ENCODE measurements around the gene MGAT5B. TPM values are rescaled to one million over a fixed set of nuclear protein-coding genes. Genes with fewer than 3 reads are reported as not detected.

Gene MGAT5B
- total and polyA plus RNA-seq, 2 donors (not counting 1 experiment from before 2014, with no cell fraction given): 0.15 to 37.8 TPM

GRCh38 chr17:76888661-76889060 lies 20.5 kb downstream of the MGAT5B start:
- POLR2A ChIA-PET: no interaction called here
- no peaks in the 10 kb centered on the region for H3K4me1 Mint-ChIP-seq
- H3K27ac Mint-ChIP-seq: no peak overlapping the region
- Histone ChIP-seq H3K4me2 (replicated peaks; ENCODE audit: low read depth, low read length, poor library complexity, severe bottlenecking) (no peak overlapping the region), H3K4me1 (ENCODE audit: control insufficient read depth in 2 of 2, insufficient read depth in 2 of 2, low read length in 2 of 2) (no peaks in the 10 kb centered on the region), H3K4me3 (ENCODE audit: control extremely low read depth in 1 of 5, extremely low read depth in 1 of 5, insufficient read depth in 1 of 5, low read depth in 2 of 5, low read length in 4 of 5) (no peak overlapping the region), H3K36me3 (replicated peaks in 1 of 2; ENCODE audit: control extremely low read depth in 1 of 2, control insufficient read depth in 1 of 2, extremely low read depth in 1 of 2, insufficient read depth in 2 of 2, low read length in 1 of 2) (no peaks in the 10 kb centered on the region), H2AFZ (ENCODE audit: insufficient read depth, low read depth, low read length, poor library complexity, severe bottlenecking) (no peak overlapping the region), H3K27ac (ENCODE audit: low read length in 2 of 2) (no peak overlapping the region), H3K9me3 (ENCODE audit: control extremely low read depth in 1 of 3, control insufficient read depth in 2 of 3, insufficient read depth in 1 of 3, low read length in 2 of 3) (peaks cover 0 to 4% (median 0%) of the 10 kb centered on the region in 3 donors), H3K9ac (ENCODE audit: low read length) (no peak overlapping the region), H3K79me2 (ENCODE audit: control insufficient read depth, insufficient read depth, low read length) (no peaks in the 10 kb centered on the region), H4K20me1 (ENCODE audit: control insufficient read depth, insufficient read depth, low read length, poor library complexity, severe bottlenecking) (no peaks in the 10 kb centered on the region), H3K27me3 (replicated peaks in 1 of 4; ENCODE audit: control extremely low read depth in 1 of 4, control insufficient read depth in 3 of 4, insufficient read depth in 4 of 4, low read length in 3 of 4) (no peaks in the 10 kb centered on the region)
- no peak for DNase-seq
- CTCF ChIA-PET: interaction anchor here (1.1 kb wide), 1 partner anchor 168 kb away, joined by 3 read pairs; no protein-coding TSS in a partner anchor
- no peak for ATAC-seq (ENCODE audit: low read depth)
- H3K9me3 Mint-ChIP-seq (ENCODE audit: insufficient read depth): no peaks in the 10 kb centered on the region
- WGBS (ENCODE audit: insufficient coverage): 91% methylated on average over 14 of the region's 14 CpGs
- intact Hi-C loops (cut with micrococcal nuclease): no loop called here
- TF ChIP-seq CTCF (IDR thresholded peaks at IDR 0.05) (no peak), EZH2 (IDR thresholded peaks at IDR 0.05; ENCODE audit: borderline replicate concordance, insufficient read depth, low read depth, low read length, poor library complexity, severe bottlenecking) (no peak)
- peaks cover 10% of the 10 kb centered on the region for H3K27me3 Mint-ChIP-seq
- no peak overlapping the region for H3K4me3 Mint-ChIP-seq

GRCh38 chr17:76889323-76889722 lies 21.1 kb downstream of the MGAT5B start:
- Histone ChIP-seq H3K9me3 (ENCODE audit: control extremely low read depth in 1 of 3, control insufficient read depth in 2 of 3, insufficient read depth in 1 of 3, low read length in 2 of 3) (peaks cover 0 to 4% (median 0%) of the 10 kb centered on the region in 3 donors), H3K36me3 (replicated peaks in 1 of 2; ENCODE audit: control extremely low read depth in 1 of 2, control insufficient read depth in 1 of 2, extremely low read depth in 1 of 2, insufficient read depth in 2 of 2, low read length in 1 of 2) (no peaks in the 10 kb centered on the region), H3K27me3 (replicated peaks in 1 of 4; ENCODE audit: control extremely low read depth in 1 of 4, control insufficient read depth in 3 of 4, insufficient read depth in 4 of 4, low read length in 3 of 4) (no peaks in the 10 kb centered on the region), H3K4me1 (ENCODE audit: control insufficient read depth in 2 of 2, insufficient read depth in 2 of 2, low read length in 2 of 2) (no peaks in the 10 kb centered on the region), H3K4me3 (ENCODE audit: control extremely low read depth in 1 of 5, extremely low read depth in 1 of 5, insufficient read depth in 1 of 5, low read depth in 2 of 5, low read length in 4 of 5) (no peak overlapping the region), H3K9ac (ENCODE audit: low read length) (no peak overlapping the region), H4K20me1 (ENCODE audit: control insufficient read depth, insufficient read depth, low read length, poor library complexity, severe bottlenecking) (no peaks in the 10 kb centered on the region), H2AFZ (ENCODE audit: insufficient read depth, low read depth, low read length, poor library complexity, severe bottlenecking) (no peak overlapping the region), H3K4me2 (replicated peaks; ENCODE audit: low read depth, low read length, poor library complexity, severe bottlenecking) (no peak overlapping the region), H3K79me2 (ENCODE audit: control insufficient read depth, insufficient read depth, low read length) (no peaks in the 10 kb centered on the region), H3K27ac (ENCODE audit: low read length in 2 of 2) (no peak overlapping the region)
- Mint-ChIP-seq H3K27ac (no peak overlapping the region), H3K4me1 (no peaks in the 10 kb centered on the region), H3K4me3 (no peak overlapping the region), H3K9me3 (ENCODE audit: insufficient read depth) (no peaks in the 10 kb centered on the region), H3K27me3 (peaks cover 10% of the 10 kb centered on the region)
- ATAC-seq (ENCODE audit: low read depth): no peak
- DNase-seq: no peak
- POLR2A ChIA-PET: no interaction called here
- no peak for TF ChIP-seq EZH2 (IDR thresholded peaks at IDR 0.05; ENCODE audit: borderline replicate concordance, insufficient read depth, low read depth, low read length, poor library complexity, severe bottlenecking)
- TF ChIP-seq CTCF (IDR thresholded peaks at IDR 0.05): no peak
- 100% methylated on average over 2 of the region's 5 CpGs for WGBS (ENCODE audit: insufficient coverage)
- intact Hi-C loops (cut with micrococcal nuclease): no loop called here
- CTCF ChIA-PET: interaction anchor here (1.1 kb wide), 1 partner anchor 167 kb away, joined by 3 read pairs; no protein-coding TSS in a partner anchor

All from B cell (primary cell).